ENCODE data around the gene ZNF683. TPM values are rescaled to one million over a fixed set of nuclear protein-coding genes. Genes with fewer than 3 reads are reported as not detected.
"Not testable (repeated sequence)": the region's sequence is repeated elsewhere in the genome, so short reads cannot be mapped to it uniquely, and the experiment has no call there.

Gene ZNF683
- total and polyA plus RNA-seq, 10 of the 15 experiments (the other 5 are each of a cell fraction or from before 2014, with no cell fraction given), result not detected

GRCh38 chr1:26333312-26333711 lies 39.2 kb downstream of the ZNF683 start:
- DNase-seq (ENCODE audit: low read depth, low spot score); H3K9me3 ChIP-seq (replicated peaks; ENCODE audit: control insufficient read depth, insufficient read depth, low read length); ATAC-seq; FAIRE-seq; H3K79me2 ChIP-seq (ENCODE audit: control insufficient read depth, insufficient read depth, low read length); in situ Hi-C loops (cut with MboI); intact Hi-C loops (cut with micrococcal nuclease; ENCODE audit: unreplicated experiment); H3K36me3 ChIP-seq (ENCODE audit: control insufficient read depth in 2 of 2, insufficient read depth in 2 of 2, low read length in 1 of 2); H4K20me1 ChIP-seq (ENCODE audit: control insufficient read depth, insufficient read depth); BruUV-seq (replicated peaks); H3K4me2 ChIP-seq (ENCODE audit: control insufficient read depth, insufficient read depth); H3K4me3 ChIP-seq; POLR2A ChIA-PET; H2AFZ ChIP-seq (ENCODE audit: control insufficient read depth, low read depth, low read length); H3K27me3 ChIP-seq (replicated peaks in 1 of 2; ENCODE audit: control insufficient read depth in 2 of 2, insufficient read depth in 2 of 2, low read length in 1 of 2); H3K27ac ChIP-seq (ENCODE audit: control insufficient read depth, insufficient read depth); H3K9ac ChIP-seq (ENCODE audit: control insufficient read depth, insufficient read depth, low read length); H3K4me1 ChIP-seq (ENCODE audit: control insufficient read depth, insufficient read depth, low read length): not testable (repeated sequence)
- SMC1A ChIA-PET (ENCODE audit: uncharacterized antibody, unreplicated experiment), result interaction anchor here (1.7 kb wide), 1 partner anchor 12 kb away, joined by 4 read pairs; no protein-coding TSS in a partner anchor
- CTCF ChIA-PET, result interaction anchor here (0.7 to 2.2 kb wide), 3 partner anchors 12 to 57 kb away, joined by 3 to 7 read pairs (median 4); no protein-coding TSS in a partner anchor
- RAD21 ChIA-PET (ENCODE audit: unreplicated experiment), result interaction anchor here (0.7 to 1.8 kb wide), 2 partner anchors 48 to 319 kb away, joined by 4 to 5 read pairs; no protein-coding TSS in a partner anchor
- WGBS (ENCODE audit: insufficient coverage, insufficient replicate concordance, low lambda C conversion rate, missing lambda C conversion rate), result 73% methylated on average over 7 of the region's 8 CpGs

DNA sequence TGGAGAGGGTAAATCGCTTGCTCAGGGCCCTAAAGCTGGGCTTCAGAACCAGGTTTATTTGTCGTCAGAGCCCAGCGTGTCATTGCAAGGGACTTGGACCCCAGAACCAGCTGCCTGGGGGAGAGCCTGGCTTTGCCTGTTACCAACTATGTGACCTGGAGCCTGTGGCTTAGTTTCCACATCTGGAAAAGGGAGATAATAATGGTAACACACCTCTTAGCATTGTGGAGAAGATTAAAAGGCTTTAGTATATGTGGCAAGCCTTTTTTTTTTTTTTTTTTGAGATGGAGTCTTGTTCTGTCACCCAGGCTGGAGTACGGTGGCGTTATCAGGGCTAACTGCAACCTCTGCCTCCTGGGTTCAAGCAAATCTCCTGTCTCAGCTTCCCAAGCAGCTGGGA lies 42.3 kb downstream of the ZNF683 start:
- no peak overlapping the region for H3K9ac ChIP-seq (ENCODE audit: control insufficient read depth, insufficient read depth, low read length)
- ATAC-seq, result no peak
- CTCF ChIA-PET, result interaction anchor here (1.4 to 7.3 kb wide), 5 partner anchors 34 to 56 kb away, joined by 3 to 47 read pairs (median 5); no protein-coding TSS in a partner anchor
- H3K27me3 ChIP-seq (replicated peaks in 1 of 2; ENCODE audit: control insufficient read depth in 2 of 2, insufficient read depth in 2 of 2, low read length in 1 of 2), result no peaks in the 10 kb centered on the region; a peak in 2 of 4 replicates
- in situ Hi-C loops (cut with MboI), result no loop called here
- H3K4me1 ChIP-seq (ENCODE audit: control insufficient read depth, insufficient read depth, low read length), result no peaks in the 10 kb centered on the region
- TF ChIP-seq RUNX3 (IDR thresholded peaks at IDR 0.05; ENCODE audit: low read length), result no peak
- no peak for TF ChIP-seq JUNB (IDR thresholded peaks at IDR 0.05)
- no peak for TF ChIP-seq MEF2B (IDR thresholded peaks at IDR 0.05; ENCODE audit: partially characterized antibody, poor library complexity, severe bottlenecking)
- TF ChIP-seq, protein P1, sequence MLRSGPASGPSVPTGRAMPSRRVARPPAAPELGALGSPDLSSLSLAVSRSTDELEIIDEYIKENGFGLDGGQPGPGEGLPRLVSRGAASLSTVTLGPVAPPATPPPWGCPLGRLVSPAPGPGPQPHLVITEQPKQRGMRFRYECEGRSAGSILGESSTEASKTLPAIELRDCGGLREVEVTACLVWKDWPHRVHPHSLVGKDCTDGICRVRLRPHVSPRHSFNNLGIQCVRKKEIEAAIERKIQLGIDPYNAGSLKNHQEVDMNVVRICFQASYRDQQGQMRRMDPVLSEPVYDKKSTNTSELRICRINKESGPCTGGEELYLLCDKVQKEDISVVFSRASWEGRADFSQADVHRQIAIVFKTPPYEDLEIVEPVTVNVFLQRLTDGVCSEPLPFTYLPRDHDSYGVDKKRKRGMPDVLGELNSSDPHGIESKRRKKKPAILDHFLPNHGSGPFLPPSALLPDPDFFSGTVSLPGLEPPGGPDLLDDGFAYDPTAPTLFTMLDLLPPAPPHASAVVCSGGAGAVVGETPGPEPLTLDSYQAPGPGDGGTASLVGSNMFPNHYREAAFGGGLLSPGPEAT (IDR thresholded peaks at IDR 0.05; ENCODE audit: low read depth), result no peak
- no peak for TF ChIP-seq SP1 (IDR thresholded peaks at IDR 0.05; ENCODE audit: low read depth, low read length)
- no peak for TF ChIP-seq MYB (IDR thresholded peaks at IDR 0.05; ENCODE audit: borderline replicate concordance, low read depth, low read length)
- no peak for TF ChIP-seq POLR2AphosphoS2 (IDR thresholded peaks at IDR 0.05; ENCODE audit: low read depth, low read length)
- TF ChIP-seq WRNIP1 (IDR thresholded peaks at IDR 0.05; ENCODE audit: borderline replicate concordance, low read depth, low read length), result no peak
- FAIRE-seq, result no peak
- 41% methylated on average over 3 of the region's 5 CpGs for WGBS (ENCODE audit: insufficient coverage, insufficient replicate concordance, low lambda C conversion rate, missing lambda C conversion rate)
- no peak for DNase-seq (ENCODE audit: low read depth, low spot score)
- intact Hi-C loops (cut with micrococcal nuclease; ENCODE audit: unreplicated experiment), result no loop called here
- no peak overlapping the region for H3K27ac ChIP-seq (ENCODE audit: control insufficient read depth, insufficient read depth)
- SMC1A ChIA-PET (ENCODE audit: uncharacterized antibody, unreplicated experiment), result interaction anchor here (0.7 to 1.5 kb wide), 5 partner anchors 14 to 87 kb away, joined by 3 to 4 read pairs (median 3); no protein-coding TSS in a partner anchor
- POLR2A ChIA-PET, result no interaction called here
- H3K79me2 ChIP-seq (ENCODE audit: control insufficient read depth, insufficient read depth, low read length), result no peaks in the 10 kb centered on the region
- no peak overlapping the region for H3K4me3 ChIP-seq
- no peak overlapping the region for H2AFZ ChIP-seq (ENCODE audit: control insufficient read depth, low read depth, low read length)
- H3K9me3 ChIP-seq (replicated peaks; ENCODE audit: control insufficient read depth, insufficient read depth, low read length), result no peaks in the 10 kb centered on the region
- no peak overlapping the region for H3K4me2 ChIP-seq (ENCODE audit: control insufficient read depth, insufficient read depth)
- H4K20me1 ChIP-seq (ENCODE audit: control insufficient read depth, insufficient read depth), result no peaks in the 10 kb centered on the region
- RAD21 ChIA-PET (ENCODE audit: unreplicated experiment), result no interaction called here
- H3K36me3 ChIP-seq (ENCODE audit: control insufficient read depth in 2 of 2, insufficient read depth in 2 of 2, low read length in 1 of 2), result no peaks in the 10 kb centered on the region
- BruUV-seq (replicated peaks), result no TSS peak

- SMC1A ChIA-PET (ENCODE audit: uncharacterized antibody, unreplicated experiment), result interaction anchor here (1.0 to 1.4 kb wide), 3 partner anchors 34 to 88 kb away, joined by 3 to 4 read pairs (median 3); no protein-coding TSS in a partner anchor
- CTCF ChIA-PET, result interaction anchor here (0.8 to 7.3 kb wide), 6 partner anchors 35 to 88 kb away, joined by 3 to 47 read pairs (median 4); no protein-coding TSS in a partner anchor
- BruUV-seq (replicated peaks); H3K79me2 ChIP-seq (ENCODE audit: control insufficient read depth, insufficient read depth, low read length); H3K36me3 ChIP-seq (ENCODE audit: control insufficient read depth in 2 of 2, insufficient read depth in 2 of 2, low read length in 1 of 2); FAIRE-seq; H3K9ac ChIP-seq (ENCODE audit: control insufficient read depth, insufficient read depth, low read length); H3K4me2 ChIP-seq (ENCODE audit: control insufficient read depth, insufficient read depth); H3K9me3 ChIP-seq (replicated peaks; ENCODE audit: control insufficient read depth, insufficient read depth, low read length); in situ Hi-C loops (cut with MboI); ATAC-seq; H2AFZ ChIP-seq (ENCODE audit: control insufficient read depth, low read depth, low read length); H3K4me1 ChIP-seq (ENCODE audit: control insufficient read depth, insufficient read depth, low read length); H3K27me3 ChIP-seq (replicated peaks in 1 of 2; ENCODE audit: control insufficient read depth in 2 of 2, insufficient read depth in 2 of 2, low read length in 1 of 2); DNase-seq (ENCODE audit: low read depth, low spot score); H4K20me1 ChIP-seq (ENCODE audit: control insufficient read depth, insufficient read depth); intact Hi-C loops (cut with micrococcal nuclease; ENCODE audit: unreplicated experiment); H3K27ac ChIP-seq (ENCODE audit: control insufficient read depth, insufficient read depth); H3K4me3 ChIP-seq: not testable (repeated sequence)
- RAD21 ChIA-PET (ENCODE audit: unreplicated experiment), result interaction anchor here (0.7 kb wide), 1 partner anchor 45 kb away, joined by 3 read pairs; no protein-coding TSS in a partner anchor
- WGBS (ENCODE audit: insufficient coverage, insufficient replicate concordance, low lambda C conversion rate, missing lambda C conversion rate), result 30% methylated on average over 4 of the region's 4 CpGs
- POLR2A ChIA-PET, result interaction anchor here (0.6 kb wide), 1 partner anchor 103 kb away, joined by 3 read pairs; the partner anchor contains the start of gene DHDDS
Measured at GRCh38 chr1:26329380-26329779, 43.2 kb downstream of the ZNF683 start.
